Gastrocnemius medialis (tissue), 4 donors: Measurements from ENCODE around the gene MYRIP. TPM values are rescaled to one million over a fixed set of nuclear protein-coding genes. Genes with fewer than 3 reads are reported as not detected.

ENCODE experiments used
- ATAC-seq, 2 donors: fragments of 150-250 bp; one replicate each; pipeline ENCODE4 v1.9.1; 2016
- DNase-seq, 2 donors: peaks; one replicate each; pipeline ENCODE4 v3.0.0-alpha.2; 2019
- H3K27ac ChIP-seq, 4 donors: fragments of 200-600 bp; sonication (generic); 1 replicate in 1 of 4; 2 replicates in 3 of 4; pipeline ENCODE4 v1.5.1; 2016 to 2018; ENCODE audit warnings: mild to moderate bottlenecking in 2 of 4, moderate library complexity in 1 of 4
- H3K27me3 ChIP-seq, 3 donors: fragments of 200-600 bp; sonication (generic) in 2 of 3; 1 replicate in 1 of 3; 2 replicates in 2 of 3; pipeline versions ENCODE4 v1.5.1 to v1.6.0; 2016 to 2019; ENCODE audit warnings: mild to moderate bottlenecking in 1 of 3, moderate library complexity in 1 of 3
- H3K36me3 ChIP-seq, 2 donors: fragments of 200-600 bp; sonication (generic) in 1 of 2; one replicate each; pipeline ENCODE4 v1.5.1; 2017 to 2018
- H3K4me1 ChIP-seq, 2 donors: fragments of 200-600 bp; sonication (generic) in 1 of 2; one replicate each; pipeline ENCODE4 v1.5.1; 2016 to 2017; ENCODE audit warnings: mild to moderate bottlenecking in 2 of 2
- H3K4me3 ChIP-seq, 4 donors: fragments of 200-600 bp; sonication (generic) in 3 of 4; 1 replicate in 1 of 4; 2 replicates in 3 of 4; pipeline ENCODE4 v1.5.1; 2016 to 2019; ENCODE audit warnings: mild to moderate bottlenecking in 2 of 4
- H3K9me3 ChIP-seq, 3 donors: fragments of 200-600 bp; sonication (generic) in 2 of 3; 1 replicate in 1 of 3; 2 replicates in 2 of 3; pipeline ENCODE4 v1.5.1; 2016 to 2019
- CTCF ChIP-seq, 5 experiments: fragments of 450-650 bp in 3 of 5; fragments of 200-600 bp in 2 of 5; sonication (generic) in 2 of 5; IDR thresholded peaks in 4 of 5; conservative IDR thresholded peaks in 1 of 5; 1 replicate in 4 of 5; 2 replicates in 1 of 5; pipeline ENCODE4 v1.5.1; 2016 to 2019; ENCODE audit warnings: antibody characterized with exemption in 5 of 5, mild to moderate bottlenecking in 3 of 5, moderate library complexity in 3 of 5
- POLR2A ChIP-seq, 2 donors: fragments of 450-650 bp; IDR thresholded peaks; one replicate each; pipeline ENCODE4 v1.6.1; 2017; ENCODE audit warnings: antibody characterized with exemption in 2 of 2, mild to moderate bottlenecking in 2 of 2, moderate library complexity in 2 of 2
- in situ Hi-C, 4 donors: fragments of 200-750 bp; cut with MboI; loops; one replicate each; pipeline versions ENCODE4 v1.15.0 to v1.8.0; 2017; ENCODE audit warnings: low sequenced_read_pairs in 4 of 4
- intact Hi-C: fragments of 100-400 bp; cut with DNase I; formaldehyde crosslinking; loops from one replicate; pipeline ENCODE4 v1.15.1; 2023; ENCODE audit warnings: low total_unique reads
- total RNA-seq, 4 donors: library from RNA; depleted of rRNA; stranded (reverse); fragments of >200 nt; gene quantifications; one replicate each; pipeline versions ENCODE4 v1.1.0 to v1.2.3, GENCODE V29; 2016

MYRIP gene
- total RNA-seq, 4 donors from 2014 or later: 0.66 to 1.9 (median 1.5) TPM

GRCh38 chr3:40237889-40238571 lies 428.6 kb downstream of the MYRIP start:
- no peak for TF ChIP-seq POLR2A (IDR thresholded peaks at IDR 0.05)
- no peak for TF ChIP-seq CTCF (IDR thresholded peaks at IDR 0.05 in 4 of 5, conservative IDR thresholded peaks at IDR 0.05 in 1 of 5)
- Histone ChIP-seq H3K27ac (no peak overlapping the region), H3K27me3 (no peaks in the 10 kb centered on the region), H3K4me1 (no peaks in the 10 kb centered on the region), H3K9me3 (no peaks in the 10 kb centered on the region), H3K4me3 (no peak overlapping the region), H3K36me3 (no peaks in the 10 kb centered on the region)
- intact Hi-C loops (no loop called here), in situ Hi-C loops (no loop called here)
- ATAC-seq (no peak), DNase-seq (no peak)

- Histone ChIP-seq H3K36me3 (no peaks in the 10 kb centered on the region), H3K27ac (no peak overlapping the region), H3K27me3 (no peaks in the 10 kb centered on the region), H3K4me1 (no peaks in the 10 kb centered on the region), H3K9me3 (no peaks in the 10 kb centered on the region), H3K4me3 (no peak overlapping the region)
- TF ChIP-seq CTCF (IDR thresholded peaks at IDR 0.05 in 4 of 5, conservative IDR thresholded peaks at IDR 0.05 in 1 of 5): no peak
- no peak for TF ChIP-seq POLR2A (IDR thresholded peaks at IDR 0.05)
- DNase-seq (no peak), ATAC-seq (no peak)
- intact Hi-C loops: no loop called here
- in situ Hi-C loops: no loop called here
Observed at GRCh38 chr3:40240921-40241320, 431.5 kb downstream of the MYRIP start.

GRCh38 chr3:40242216-40242615 lies 432.8 kb downstream of the MYRIP start:
- ATAC-seq: no peak
- intact Hi-C loops (no loop called here), in situ Hi-C loops (no loop called here)
- Histone ChIP-seq H3K27ac (no peak overlapping the region), H3K4me1 (no peaks in the 10 kb centered on the region), H3K4me3 (no peak overlapping the region), H3K36me3 (no peaks in the 10 kb centered on the region), H3K27me3 (no peaks in the 10 kb centered on the region), H3K9me3 (no peaks in the 10 kb centered on the region)
- no peak for DNase-seq
- TF ChIP-seq CTCF (IDR thresholded peaks at IDR 0.05 in 4 of 5, conservative IDR thresholded peaks at IDR 0.05 in 1 of 5) (no peak), POLR2A (IDR thresholded peaks at IDR 0.05) (no peak)

- DNase-seq: no peak
- Histone ChIP-seq H3K27me3 (no peaks in the 10 kb centered on the region), H3K4me3 (no peak overlapping the region), H3K9me3 (no peaks in the 10 kb centered on the region), H3K4me1 (no peaks in the 10 kb centered on the region), H3K27ac (no peak overlapping the region), H3K36me3 (no peaks in the 10 kb centered on the region)
- intact Hi-C loops (no loop called here), in situ Hi-C loops (no loop called here)
- TF ChIP-seq CTCF (IDR thresholded peaks at IDR 0.05 in 4 of 5, conservative IDR thresholded peaks at IDR 0.05 in 1 of 5) (no peak), POLR2A (IDR thresholded peaks at IDR 0.05) (no peak)
- ATAC-seq: no peak
Observed at GRCh38 chr3:40242638-40243037, 433.2 kb downstream of the MYRIP start.

GRCh38 chr3:40243056-40243455 lies 433.6 kb downstream of the MYRIP start:
- Histone ChIP-seq H3K27ac (no peak overlapping the region), H3K4me3 (no peak overlapping the region), H3K36me3 (no peaks in the 10 kb centered on the region), H3K27me3 (no peaks in the 10 kb centered on the region), H3K4me1 (no peaks in the 10 kb centered on the region), H3K9me3 (no peaks in the 10 kb centered on the region)
- in situ Hi-C loops: no loop called here
- ATAC-seq (no peak), DNase-seq (no peak)
- intact Hi-C loops: no loop called here
- TF ChIP-seq POLR2A (IDR thresholded peaks at IDR 0.05): no peak
- no peak for TF ChIP-seq CTCF (IDR thresholded peaks at IDR 0.05 in 4 of 5, conservative IDR thresholded peaks at IDR 0.05 in 1 of 5)
